Upper lobe of right lung (tissue), 1 donor: ENCODE data around the gene EPHB4. TPM values are rescaled to one million over a fixed set of nuclear protein-coding genes. Genes with fewer than 3 reads are reported as not detected.

Source experiments
- ATAC-seq: fragments of 200-7000 bp; cut with Tn5 transposase; one replicate; pipeline ENCODE4 v1.9.1; 2020; ENCODE audit warnings: mild to moderate bottlenecking, moderate library complexity
- DNase-seq: peaks from one replicate; pipeline ENCODE4 v3.0.0-alpha.2; 2020
- H3K27ac ChIP-seq: fragments of 200-600 bp; one replicate; pipeline ENCODE4 v1.8.0; 2022
- H3K27me3 ChIP-seq: fragments of 200-600 bp; one replicate; pipeline ENCODE4 v1.8.0; 2022; ENCODE audit warnings: mild to moderate bottlenecking
- H3K36me3 ChIP-seq: fragments of 200-600 bp; one replicate; pipeline ENCODE4 v1.8.0; 2022
- H3K4me1 ChIP-seq: fragments of 200-600 bp; one replicate; pipeline ENCODE4 v1.8.0; 2022
- H3K4me3 ChIP-seq: fragments of 200-600 bp; one replicate; pipeline ENCODE4 v1.8.0; 2022; ENCODE audit warnings: mild to moderate bottlenecking
- H3K9me3 ChIP-seq: fragments of 200-600 bp; one replicate; pipeline ENCODE4 v1.8.0; 2022
- intact Hi-C: fragments of 100-400 bp; cut with DNase I; formaldehyde crosslinking; loops from one replicate; pipeline ENCODE4 v1.11.0; 2022
- total RNA-seq: library from RNA; stranded (reverse); fragmentation: NEBNext Ultra II Directional; extraction: Animal tissue kit (Norgen Biotek cat#: 25700); gene quantifications from one replicate; pipeline ENCODE4 v1.2.1, GENCODE V29; 2021
- TF ChIP-seq, protein P1 (sequence below): fragments of 200-600 bp; IDR thresholded peaks from one replicate; pipeline ENCODE4 v1.8.0; 2022; ENCODE audit warnings: antibody characterized with exemption
- donor health status: DM: no; HTN: yes; CAD: no; lungs with severe emphysema.

EPHB4 gene
- total RNA-seq, 1 donor from 2014 or later, result 117 TPM

DNA sequence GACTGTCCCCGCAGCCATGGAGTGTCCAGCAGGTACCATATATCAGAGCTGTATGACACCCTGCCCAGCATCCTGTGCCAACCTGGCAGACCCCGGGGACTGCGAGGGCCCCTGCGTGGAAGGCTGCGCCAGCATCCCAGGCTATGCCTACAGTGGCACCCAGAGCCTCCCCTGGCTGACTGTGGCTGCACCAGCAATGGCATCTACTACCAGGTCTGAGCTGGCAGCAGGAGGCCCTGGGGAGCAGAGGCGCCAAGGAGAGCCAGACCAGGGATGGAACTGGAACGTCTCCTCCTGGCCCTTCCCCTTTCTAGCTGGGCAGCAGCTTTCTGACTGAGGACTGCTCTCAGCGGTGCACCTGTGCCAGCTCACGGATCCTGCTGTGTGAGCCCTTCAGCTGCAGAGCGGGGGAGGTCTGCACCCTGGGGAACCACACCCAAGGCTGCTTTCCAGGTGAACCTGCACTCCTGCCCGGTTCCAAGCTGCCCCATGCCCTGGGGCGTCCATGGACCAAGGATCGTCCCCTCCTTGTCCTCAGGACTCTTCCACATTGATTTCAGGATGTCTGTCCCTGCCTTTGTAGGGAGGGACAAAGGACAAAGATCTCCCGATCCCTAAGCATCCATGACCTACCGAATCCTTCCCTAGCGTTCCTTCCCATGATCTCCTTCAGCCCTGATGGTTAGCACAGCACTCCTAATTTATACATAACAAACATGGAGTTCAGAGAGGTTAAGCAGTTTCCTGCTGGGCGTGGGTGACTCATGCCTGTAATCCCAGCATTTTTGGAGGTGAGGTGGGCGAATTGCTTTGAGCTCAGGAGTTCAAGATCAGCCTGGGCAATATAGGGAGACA lies 33.3 kb downstream of the EPHB4 start:
- TF ChIP-seq, protein P1, sequence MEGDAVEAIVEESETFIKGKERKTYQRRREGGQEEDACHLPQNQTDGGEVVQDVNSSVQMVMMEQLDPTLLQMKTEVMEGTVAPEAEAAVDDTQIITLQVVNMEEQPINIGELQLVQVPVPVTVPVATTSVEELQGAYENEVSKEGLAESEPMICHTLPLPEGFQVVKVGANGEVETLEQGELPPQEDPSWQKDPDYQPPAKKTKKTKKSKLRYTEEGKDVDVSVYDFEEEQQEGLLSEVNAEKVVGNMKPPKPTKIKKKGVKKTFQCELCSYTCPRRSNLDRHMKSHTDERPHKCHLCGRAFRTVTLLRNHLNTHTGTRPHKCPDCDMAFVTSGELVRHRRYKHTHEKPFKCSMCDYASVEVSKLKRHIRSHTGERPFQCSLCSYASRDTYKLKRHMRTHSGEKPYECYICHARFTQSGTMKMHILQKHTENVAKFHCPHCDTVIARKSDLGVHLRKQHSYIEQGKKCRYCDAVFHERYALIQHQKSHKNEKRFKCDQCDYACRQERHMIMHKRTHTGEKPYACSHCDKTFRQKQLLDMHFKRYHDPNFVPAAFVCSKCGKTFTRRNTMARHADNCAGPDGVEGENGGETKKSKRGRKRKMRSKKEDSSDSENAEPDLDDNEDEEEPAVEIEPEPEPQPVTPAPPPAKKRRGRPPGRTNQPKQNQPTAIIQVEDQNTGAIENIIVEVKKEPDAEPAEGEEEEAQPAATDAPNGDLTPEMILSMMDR, result no peak
- DNase-seq, result no peak
- intact Hi-C loops, result no loop called here
- Histone ChIP-seq H3K27ac (no peak overlapping the region), H3K4me3 (no peak overlapping the region), H3K9me3 (no peaks in the 10 kb centered on the region), H3K36me3 (no peaks in the 10 kb centered on the region), H3K4me1 (no peaks in the 10 kb centered on the region), H3K27me3 (peaks cover 6% of the 10 kb centered on the region)
- no peak for ATAC-seq

DNA sequence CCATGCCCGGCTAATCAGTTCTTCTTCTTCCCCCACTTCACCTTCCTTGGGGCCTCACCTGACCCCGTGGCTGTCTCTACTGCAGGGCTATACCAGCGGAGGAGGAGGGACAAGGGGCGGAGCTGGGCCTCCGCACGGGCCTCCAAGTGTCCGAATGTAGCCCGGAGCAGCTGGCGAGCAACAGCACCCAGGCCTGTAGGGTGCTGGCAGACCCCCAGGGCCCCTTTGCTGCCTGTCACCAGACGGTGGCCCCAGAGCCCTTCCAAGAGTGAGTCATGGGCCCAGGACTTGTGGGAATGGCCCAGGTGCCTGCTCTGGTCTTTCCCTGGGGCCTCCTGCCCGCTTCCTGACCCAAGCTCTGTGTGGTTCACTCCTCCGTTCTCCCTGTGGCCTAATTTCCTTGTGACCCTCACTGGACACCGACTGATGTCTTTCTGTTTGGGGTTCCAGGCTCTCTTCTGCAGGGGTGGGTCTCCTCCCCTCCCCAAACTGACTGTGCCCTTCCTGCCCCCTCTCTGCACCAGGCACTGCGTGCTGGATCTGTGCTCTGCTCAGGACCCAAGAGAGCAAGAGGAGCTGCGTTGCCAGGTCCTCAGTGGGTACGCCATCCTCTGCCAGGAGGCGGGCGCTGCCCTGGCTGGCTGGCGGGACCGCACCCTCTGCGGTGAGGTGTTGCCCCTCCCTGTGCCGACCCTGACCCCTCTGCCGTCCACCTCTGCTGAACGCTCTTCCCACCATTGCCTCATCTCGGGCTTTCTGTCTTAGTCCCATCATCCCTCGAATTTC lies 35.2 kb downstream of the EPHB4 start:
- H3K4me1 ChIP-seq, result no peaks in the 10 kb centered on the region
- H3K36me3 ChIP-seq, result no peaks in the 10 kb centered on the region
- H3K27ac ChIP-seq, result no peak overlapping the region
- intact Hi-C loops, result no loop called here
- H3K9me3 ChIP-seq, result no peaks in the 10 kb centered on the region
- H3K4me3 ChIP-seq, result no peak overlapping the region
- TF ChIP-seq, protein P1, result no peak
- peaks cover 12% of the 10 kb centered on the region for H3K27me3 ChIP-seq
- no peak for DNase-seq
- peak; percentile 14 for ATAC-seq

DNA sequence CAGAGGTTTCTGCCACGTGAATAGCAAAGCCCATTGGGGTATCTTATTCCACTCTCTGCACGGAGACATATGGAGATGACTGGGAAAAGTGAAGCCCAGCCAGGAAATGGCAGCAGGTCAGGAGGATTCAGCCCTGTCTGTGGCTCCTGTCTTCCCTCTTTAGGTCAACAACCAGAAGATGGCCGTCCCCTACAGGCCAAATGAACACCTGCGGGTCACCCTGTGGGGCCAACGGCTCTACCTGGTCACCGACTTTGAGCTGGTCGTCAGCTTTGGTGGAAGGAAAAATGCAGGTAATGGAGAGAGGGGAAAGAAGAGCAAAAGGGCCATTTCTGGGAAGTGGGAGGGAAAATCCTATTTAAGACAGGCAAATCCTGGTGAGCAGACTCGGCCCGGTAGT lies 38.3 kb downstream of the EPHB4 start:
- TF ChIP-seq, protein P1, result no peak
- ATAC-seq (no peak), DNase-seq (no peak)
- no peak overlapping the region for H3K4me3 ChIP-seq
- no peak overlapping the region for H3K27ac ChIP-seq
- no peaks in the 10 kb centered on the region for H3K9me3 ChIP-seq
- intact Hi-C loops, result no loop called here
- H3K27me3 ChIP-seq, result peaks cover 19% of the 10 kb centered on the region
- no peaks in the 10 kb centered on the region for H3K4me1 ChIP-seq
- H3K36me3 ChIP-seq, result no peaks in the 10 kb centered on the region

DNA sequence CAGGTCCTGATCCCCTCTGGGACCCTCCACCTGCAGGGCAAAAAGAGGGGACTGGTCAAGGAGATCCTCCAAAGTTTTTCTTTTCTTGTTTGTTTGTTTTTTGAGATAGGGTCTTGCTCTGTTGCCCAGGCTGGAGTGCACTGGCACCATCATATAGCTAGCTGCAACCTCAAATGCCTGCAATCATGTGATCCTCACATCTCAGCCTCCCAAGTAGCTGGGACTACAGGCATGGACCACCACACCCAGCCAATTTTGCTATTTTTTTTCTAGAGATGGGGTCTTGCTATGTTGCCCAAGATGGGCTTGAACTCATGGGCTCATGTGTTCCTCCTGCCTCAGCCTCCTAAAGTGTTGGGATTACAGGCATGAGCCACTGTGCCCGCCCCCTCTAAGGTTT lies 41.0 kb downstream of the EPHB4 start:
- DNase-seq (no peak), ATAC-seq (no peak)
- Histone ChIP-seq H3K36me3 (no peaks in the 10 kb centered on the region), H3K27me3 (peaks cover 13% of the 10 kb centered on the region), H3K4me3 (no peak overlapping the region), H3K27ac (no peak overlapping the region), H3K9me3 (no peaks in the 10 kb centered on the region), H3K4me1 (no peaks in the 10 kb centered on the region)
- TF ChIP-seq, protein P1, result no peak
- intact Hi-C loops, result no loop called here

DNA sequence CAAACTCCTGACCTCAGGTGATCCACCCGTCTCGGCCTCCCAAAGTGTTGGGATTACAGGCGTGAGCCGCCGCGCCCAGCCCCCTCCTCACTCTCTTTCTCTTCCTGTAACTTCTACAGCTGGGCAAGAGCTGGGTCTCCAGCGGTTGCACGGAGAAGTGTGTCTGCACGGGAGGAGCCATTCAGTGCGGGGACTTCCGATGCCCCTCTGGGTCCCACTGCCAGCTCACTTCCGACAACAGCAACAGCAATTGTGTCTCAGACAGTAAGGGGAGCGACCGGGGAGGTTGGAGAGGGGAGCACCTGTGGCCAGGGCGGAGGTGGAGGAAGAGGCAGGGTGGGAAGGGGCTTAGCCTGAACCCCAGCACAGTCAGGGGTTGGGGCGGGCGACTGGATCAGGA lies 41.4 kb downstream of the EPHB4 start:
- Histone ChIP-seq H3K9me3 (no peaks in the 10 kb centered on the region), H3K36me3 (no peaks in the 10 kb centered on the region), H3K4me1 (no peaks in the 10 kb centered on the region), H3K27ac (no peak overlapping the region), H3K4me3 (no peak overlapping the region), H3K27me3 (peaks cover 16% of the 10 kb centered on the region)
- no peak for DNase-seq
- TF ChIP-seq, protein P1, result no peak
- intact Hi-C loops, result no loop called here
- no peak for ATAC-seq
